GM12873 (cell line): Measurements from ENCODE around the gene CXCL11.

Source experiments
- CTCF ChIP-seq: IDR thresholded peaks from 2 replicates; pipeline ENCODE4 v1.5.1; 2012; ENCODE audit warnings: low read depth, mild to moderate bottlenecking, moderate library complexity, low read length, control low read depth; ENCODE audit not compliant: insufficient read depth; ENCODE audit errors: missing control alignments

CXCL11 gene

GRCh38 chr4:75992462-75992861, 43.4 kb downstream of the CXCL11 start:
- TF ChIP-seq CTCF, result no peak

- TF ChIP-seq CTCF, result no peak
Measured at GRCh38 chr4:75989846-75990528, 45.9 kb downstream of the CXCL11 start.

GRCh38 chr4:75985116-75985515, 50.8 kb downstream of the CXCL11 start:
- TF ChIP-seq CTCF, result no peak
